Skeletal muscle tissue (tissue), 4 donors: Measurements from ENCODE around the gene CACFD1. TPM values are rescaled to one million over a fixed set of nuclear protein-coding genes. Genes with fewer than 3 reads are reported as not detected.

Experiments used
- H3K27ac ChIP-seq: one replicate; pipeline ENCODE4 v1.7.0; 2013; ENCODE audit warnings: mild to moderate bottlenecking, low read depth, low read length, inconsistent platforms
- H3K27me3 ChIP-seq, 3 donors: one replicate each; pipeline ENCODE4 v1.7.0; 2013; ENCODE audit warnings: low read length in 3 of 3; ENCODE audit not compliant: control insufficient read depth in 3 of 3, insufficient read depth in 3 of 3
- H3K36me3 ChIP-seq, 3 donors: one replicate each; pipeline ENCODE4 v1.7.0; 2013; ENCODE audit warnings: low read length in 3 of 3; ENCODE audit not compliant: control insufficient read depth in 3 of 3, insufficient read depth in 3 of 3
- H3K4me1 ChIP-seq, 3 donors: one replicate each; pipeline ENCODE4 v1.7.0; 2013; ENCODE audit warnings: low read length in 3 of 3, mild to moderate bottlenecking in 3 of 3; ENCODE audit not compliant: control insufficient read depth in 3 of 3, insufficient read depth in 3 of 3
- H3K4me3 ChIP-seq, 3 donors: one replicate each; pipeline ENCODE4 v1.7.0; 2013; ENCODE audit warnings: low read length in 3 of 3
- H3K9ac ChIP-seq, 3 donors: one replicate each; pipeline ENCODE4 v1.7.0; 2013; ENCODE audit warnings: low read length in 3 of 3, mild to moderate bottlenecking in 3 of 3, moderate library complexity in 2 of 3, low read depth in 1 of 3
- H3K9me3 ChIP-seq, 3 donors: one replicate each; pipeline ENCODE4 v1.7.0; 2013; ENCODE audit warnings: low read length in 3 of 3; ENCODE audit not compliant: control insufficient read depth in 3 of 3
- total RNA-seq: library from RNA; depleted of rRNA; stranded (reverse); fragments of >200 nt; gene quantifications from one replicate; pipeline ENCODE4 v1.2.3, GENCODE V29; 2014
- donor health status: Osteomylitis.

The CACFD1 gene
- total RNA-seq, 1 donor from 2014 or later = 4.7 TPM

DNA sequence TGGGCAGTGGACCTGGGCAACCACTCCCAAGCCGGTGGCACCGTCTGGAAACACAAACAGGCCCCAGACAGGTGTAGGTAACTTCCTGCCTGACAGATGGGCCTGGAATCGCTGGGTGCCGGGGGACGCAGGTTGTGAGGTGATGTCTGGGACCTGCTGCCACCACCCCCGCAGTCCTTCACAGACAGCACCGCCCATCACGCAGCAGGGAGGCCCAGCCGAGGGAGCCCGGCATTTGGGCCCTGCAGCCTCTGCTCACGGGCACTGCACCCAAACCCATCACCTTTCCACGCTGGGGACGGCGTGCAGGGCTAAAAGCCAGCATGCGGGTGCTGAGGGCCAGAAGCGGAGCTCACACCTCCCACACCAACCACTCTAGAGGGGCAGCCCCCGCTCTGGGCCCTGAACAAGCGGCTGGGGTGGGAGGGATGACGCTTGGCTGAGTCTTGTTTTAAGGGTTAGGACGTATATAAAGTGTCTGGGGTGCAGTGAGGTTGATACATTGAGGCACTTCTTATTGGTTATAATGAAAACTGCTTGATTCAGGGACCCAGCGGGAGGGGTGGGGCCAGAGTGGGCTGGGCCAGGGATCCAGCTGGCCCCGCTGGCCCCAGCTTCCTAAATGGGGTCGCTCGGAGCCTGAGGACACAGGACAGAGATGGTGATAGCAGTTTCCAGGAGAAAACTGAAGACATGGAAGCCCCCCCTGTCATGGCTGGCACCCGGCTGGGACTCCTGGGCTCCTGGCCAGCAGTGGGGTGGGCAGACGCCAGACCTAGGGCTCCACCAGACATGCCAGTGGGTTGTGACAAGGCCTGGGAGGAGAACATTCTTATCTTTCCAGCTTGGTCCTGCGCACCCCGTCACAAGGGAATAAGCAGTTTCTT, 53.7 kb downstream of the CACFD1 start:
- Histone ChIP-seq H3K4me3 (no peak overlapping the region), H3K4me1 (peaks cover 11 to 21% (median 15%) of the 10 kb centered on the region in 3 donors), H3K36me3 (no peaks in the 10 kb centered on the region), H3K9me3 (no peaks in the 10 kb centered on the region), H3K27me3 (peaks cover 13 to 41% (median 17%) of the 10 kb centered on the region in 3 donors), H3K27ac (no peak overlapping the region), H3K9ac (no peak overlapping the region)

DNA sequence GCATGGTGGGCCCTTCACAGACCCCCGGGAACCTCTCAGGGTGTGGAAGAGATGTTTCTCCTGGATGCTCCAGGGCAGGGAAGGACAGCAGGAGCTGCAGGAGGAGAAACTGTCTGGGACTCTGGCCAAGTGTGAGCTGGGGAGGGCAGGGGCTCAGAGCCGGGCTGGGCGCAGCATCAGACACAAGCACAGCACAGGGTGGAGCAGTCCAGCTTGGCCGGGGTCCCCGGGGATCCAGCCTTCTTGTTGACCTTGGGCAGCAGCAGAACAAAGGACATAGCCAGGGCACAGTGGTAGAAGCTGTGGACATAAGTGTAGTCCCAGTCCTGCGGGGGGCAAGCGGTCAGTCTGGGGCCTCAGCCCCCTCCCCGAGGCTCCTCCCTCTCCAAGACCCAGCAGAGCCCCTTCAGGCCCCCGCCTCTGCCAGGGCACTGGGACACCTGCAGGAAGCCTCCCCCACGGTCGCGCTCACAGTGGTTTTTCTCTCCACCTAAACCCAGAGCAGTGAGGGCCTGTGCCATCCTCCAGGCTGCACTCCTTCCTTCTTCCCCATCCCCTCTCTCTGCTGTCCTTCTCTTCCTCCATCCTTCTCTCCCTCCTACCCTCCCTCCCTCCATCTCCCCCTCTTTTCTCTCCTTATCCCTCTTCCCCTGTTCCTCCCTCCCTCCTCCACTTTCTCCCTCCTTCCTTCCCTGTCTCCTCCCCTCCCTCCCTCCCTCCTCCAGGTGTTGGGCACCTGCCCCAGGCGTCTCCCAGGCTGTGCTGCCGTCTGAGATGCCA, 54.9 kb downstream of the CACFD1 start:
- Histone ChIP-seq H3K27ac (no peak overlapping the region), H3K9me3 (no peaks in the 10 kb centered on the region), H3K9ac (no peak overlapping the region), H3K4me3 (no peak overlapping the region), H3K36me3 (no peaks in the 10 kb centered on the region), H3K4me1 (peaks cover 6 to 13% (median 10%) of the 10 kb centered on the region in 3 donors), H3K27me3 (peaks cover 8 to 32% (median 12%) of the 10 kb centered on the region in 3 donors)

DNA sequence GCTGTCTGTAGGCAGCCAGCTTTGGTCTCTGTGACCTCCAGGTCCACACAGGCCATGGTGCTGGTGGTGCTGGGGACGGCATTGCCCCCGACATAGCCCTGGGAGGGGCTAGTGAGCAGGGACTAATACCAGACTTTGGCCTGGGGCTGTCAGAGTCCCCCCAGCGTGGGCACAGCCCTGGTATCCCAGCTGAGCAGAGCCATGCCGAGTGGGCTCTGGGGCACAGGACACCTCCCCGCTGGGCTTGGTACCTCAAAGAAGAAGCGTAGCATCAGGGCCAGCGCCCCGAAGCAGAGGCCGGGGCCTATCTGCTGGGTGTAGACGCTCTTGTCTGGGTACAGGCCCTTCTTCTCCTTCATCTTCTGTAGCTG, 55.4 kb downstream of the CACFD1 start:
- Histone ChIP-seq H3K27me3 (peaks cover 8 to 27% (median 12%) of the 10 kb centered on the region in 3 donors), H3K9me3 (no peaks in the 10 kb centered on the region), H3K4me1 (peaks cover 3 to 10% (median 8%) of the 10 kb centered on the region in 3 donors), H3K27ac (no peak overlapping the region), H3K4me3 (no peak overlapping the region), H3K9ac (no peak overlapping the region), H3K36me3 (no peaks in the 10 kb centered on the region)

DNA sequence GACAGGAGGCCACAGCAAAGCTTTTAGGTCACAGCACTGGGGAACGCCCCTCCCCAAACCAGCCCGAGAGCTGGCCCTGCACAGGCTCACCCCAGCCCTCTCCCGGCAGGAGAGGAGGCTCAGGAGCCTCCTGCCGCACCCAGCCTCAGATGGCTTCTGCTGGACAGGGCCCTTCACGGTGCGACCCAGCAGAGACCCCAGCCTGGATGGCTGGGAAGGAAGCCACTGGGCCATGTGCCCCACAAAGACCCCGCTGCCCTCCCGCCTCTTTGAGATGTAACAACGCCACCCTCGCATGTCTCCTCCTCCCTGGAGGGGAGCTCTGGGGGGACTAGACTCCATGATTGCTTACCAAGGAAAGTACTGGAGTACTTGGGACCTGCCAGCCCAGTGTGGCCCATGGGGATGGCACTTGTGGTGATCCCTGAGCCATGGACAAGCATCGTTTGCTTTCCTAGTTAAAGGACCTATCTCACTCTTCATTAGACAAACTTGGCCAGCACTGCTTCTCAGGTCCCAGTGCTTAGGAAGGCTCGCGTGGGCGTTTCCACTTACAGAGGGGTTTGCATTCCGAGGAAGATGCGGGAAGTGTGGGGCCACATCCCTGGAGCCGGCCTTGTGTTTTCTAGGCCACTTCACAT, 56.0 kb downstream of the CACFD1 start:
- Histone ChIP-seq H3K27ac (no peak overlapping the region), H3K4me1 (peaks cover 3 to 10% (median 8%) of the 10 kb centered on the region in 3 donors)

DNA sequence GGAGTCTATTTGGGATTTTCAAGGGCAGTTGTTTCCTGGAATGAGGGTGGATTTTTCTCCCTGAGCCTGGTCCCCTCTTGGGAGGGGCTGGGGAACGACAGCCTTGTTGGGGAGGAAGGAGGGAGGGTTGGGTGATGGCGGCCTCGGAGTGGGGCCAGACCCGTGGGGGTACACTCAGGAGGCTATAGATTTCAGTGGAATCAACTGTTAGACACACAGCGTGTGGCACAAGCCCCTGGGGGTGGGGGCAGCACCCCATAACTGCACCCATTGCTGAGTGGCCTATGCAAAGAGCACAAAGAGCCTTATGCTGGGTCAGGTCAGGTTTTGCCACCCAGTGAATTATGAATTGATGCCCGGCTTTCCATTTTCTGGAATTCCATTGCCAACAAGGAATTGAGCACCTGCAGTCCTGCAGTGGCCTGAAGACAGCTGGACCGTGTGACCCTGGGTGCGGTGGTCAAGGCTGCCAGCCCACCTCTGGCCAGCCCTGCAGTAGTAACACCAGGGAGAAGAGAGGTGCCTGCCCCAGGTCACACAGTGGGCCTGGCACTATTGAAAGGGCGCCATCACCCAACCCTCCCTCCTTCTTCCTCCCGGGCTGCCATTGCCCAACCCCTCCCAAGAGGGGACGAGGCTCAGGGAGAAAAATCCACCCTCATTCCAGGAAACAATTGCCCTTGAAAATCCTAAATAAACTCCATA, 56.6 kb downstream of the CACFD1 start:
- Histone ChIP-seq H3K27ac (no peak overlapping the region), H3K9ac (no peak overlapping the region), H3K4me1 (peaks cover 3 to 8% (median 8%) of the 10 kb centered on the region in 3 donors), H3K27me3 (peaks cover 4 to 18% (median 12%) of the 10 kb centered on the region in 3 donors), H3K9me3 (no peaks in the 10 kb centered on the region), H3K4me3 (no peak overlapping the region), H3K36me3 (no peaks in the 10 kb centered on the region)

More for the DNA sequence above, 56.0 kb downstream of the CACFD1 start:
- no peak overlapping the region for H3K9ac ChIP-seq
- H3K36me3 ChIP-seq = no peaks in the 10 kb centered on the region
- peaks cover 8 to 24% (median 12%) of the 10 kb centered on the region in 3 donors for H3K27me3 ChIP-seq
- no peaks in the 10 kb centered on the region for H3K9me3 ChIP-seq
- no peak overlapping the region for H3K4me3 ChIP-seq

DNA sequence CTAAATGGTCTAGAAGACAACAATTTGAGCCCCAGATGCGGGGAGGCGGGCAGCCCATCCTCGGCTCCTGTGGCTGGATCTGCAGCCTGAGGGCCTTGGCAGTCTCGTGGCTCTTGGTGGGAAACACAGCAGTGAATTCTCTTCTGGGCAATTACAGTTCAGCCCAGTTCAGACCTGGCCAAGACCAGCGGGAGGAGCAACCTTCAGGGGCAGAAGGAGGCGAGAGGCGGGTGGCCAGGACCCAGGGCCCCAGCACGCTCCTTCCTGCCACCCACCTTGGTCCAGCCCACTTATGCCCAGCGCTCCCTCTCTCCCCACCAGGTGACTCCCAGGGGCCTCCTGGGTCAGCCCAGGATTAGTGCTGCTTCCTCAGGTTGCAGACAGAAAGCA, 57.2 kb downstream of the CACFD1 start:
- no peak overlapping the region for H3K9ac ChIP-seq
- H3K4me1 ChIP-seq = peaks cover 3 to 8% (median 5%) of the 10 kb centered on the region in 3 donors
- H3K27ac ChIP-seq = no peak overlapping the region
- no peaks in the 10 kb centered on the region for H3K36me3 ChIP-seq
- H3K4me3 ChIP-seq = no peak overlapping the region
- peaks cover 4 to 13% (median 7%) of the 10 kb centered on the region in 3 donors for H3K27me3 ChIP-seq
- no peaks in the 10 kb centered on the region for H3K9me3 ChIP-seq

DNA sequence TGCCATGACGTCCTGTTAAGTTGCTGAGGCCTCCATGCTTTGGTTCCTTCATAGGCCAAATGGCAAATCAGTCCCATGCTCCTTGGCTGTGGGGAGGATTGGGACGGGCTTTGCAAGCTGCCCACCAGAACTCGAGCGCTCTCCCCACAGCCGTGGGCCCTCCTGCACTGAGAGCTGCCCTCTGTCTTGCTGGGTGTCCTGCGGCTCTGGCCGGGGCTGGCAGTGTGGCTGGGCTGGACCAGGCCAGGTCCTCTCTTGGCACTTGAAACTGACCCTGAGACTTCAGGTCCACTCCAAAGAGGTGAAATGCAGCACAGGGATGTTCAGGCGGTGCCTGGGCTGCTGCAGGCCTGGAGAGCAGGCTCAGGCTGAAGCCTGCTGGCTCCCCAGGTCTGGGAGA, 57.9 kb downstream of the CACFD1 start:
- H3K4me1 ChIP-seq = peaks cover 3 to 8% (median 5%) of the 10 kb centered on the region in 3 donors

DNA sequence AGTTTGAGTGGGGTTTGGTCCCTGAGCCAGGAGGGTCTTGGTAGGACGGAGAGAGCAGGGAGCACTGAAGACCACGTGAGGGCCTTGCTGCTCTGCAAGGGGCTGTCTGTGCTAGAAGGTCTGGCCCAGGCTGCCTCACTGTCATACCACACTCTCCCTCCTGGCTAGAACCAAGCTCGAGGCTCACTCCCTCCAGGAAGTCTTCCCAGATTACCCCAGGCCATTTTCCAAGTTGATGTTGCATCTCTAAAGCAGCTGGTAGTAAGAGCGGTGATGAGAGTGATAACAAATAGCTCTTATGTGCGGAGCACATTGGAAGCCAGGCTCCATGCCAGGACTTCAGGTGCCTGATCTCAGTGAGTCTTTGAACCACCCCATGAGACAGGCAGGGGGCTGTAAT, 58.4 kb downstream of the CACFD1 start:
- no peak overlapping the region for H3K9ac ChIP-seq
- peaks cover 0 to 6% (median 4%) of the 10 kb centered on the region in 3 donors for H3K27me3 ChIP-seq
- H3K4me1 ChIP-seq = peaks cover 3 to 8% (median 5%) of the 10 kb centered on the region in 3 donors

More for the DNA sequence above, 57.9 kb downstream of the CACFD1 start:
- Histone ChIP-seq H3K27me3 (peaks cover 0 to 6% (median 4%) of the 10 kb centered on the region in 3 donors), H3K27ac (no peak overlapping the region), H3K4me3 (no peak overlapping the region), H3K9me3 (no peaks in the 10 kb centered on the region), H3K36me3 (no peaks in the 10 kb centered on the region), H3K9ac (no peak overlapping the region)

DNA sequence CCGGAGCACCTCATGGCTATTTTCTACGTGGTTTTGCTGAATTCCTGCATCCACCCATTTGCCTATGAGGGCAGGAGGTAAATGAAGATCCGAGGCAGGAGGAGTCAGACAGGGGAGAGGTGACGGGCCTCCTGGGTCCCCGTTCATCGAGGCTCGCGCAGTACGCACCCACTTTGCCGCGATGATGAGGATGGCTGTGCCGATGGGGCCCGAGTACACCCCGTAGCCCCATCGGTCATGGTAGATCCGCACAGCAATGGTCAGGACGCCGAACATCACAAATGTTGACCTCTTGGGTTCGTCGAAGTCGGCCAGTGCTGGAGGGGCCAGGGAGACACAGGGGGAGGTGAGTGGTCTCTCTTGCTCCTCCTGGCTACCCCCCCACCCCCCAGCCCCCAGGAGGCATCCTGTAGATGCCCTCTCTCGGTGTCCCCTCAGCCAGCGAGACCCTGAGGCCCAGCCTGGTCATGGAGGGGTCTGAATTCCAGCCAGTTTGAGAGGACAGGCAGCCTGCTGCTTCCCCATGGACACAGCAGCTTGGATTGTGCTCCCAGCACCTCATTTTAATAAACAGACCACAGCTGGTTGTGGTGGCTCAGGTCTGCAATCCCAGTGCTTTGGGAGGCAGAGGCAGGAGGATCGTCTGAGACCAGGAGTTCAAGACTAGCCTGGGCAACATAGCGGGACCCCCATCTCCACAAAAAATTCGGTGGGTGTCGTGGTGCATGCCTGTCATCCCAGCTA, 59.1 kb downstream of the CACFD1 start:
- Histone ChIP-seq H3K4me1 (peaks cover 3 to 5% (median 5%) of the 10 kb centered on the region in 3 donors), H3K4me3 (no peak overlapping the region), H3K27ac (no peak overlapping the region), H3K9ac (no peak overlapping the region), H3K9me3 (no peaks in the 10 kb centered on the region), H3K36me3 (no peaks in the 10 kb centered on the region), H3K27me3 (peaks cover 0 to 6% (median 4%) of the 10 kb centered on the region in 3 donors)

More for the DNA sequence above, 58.4 kb downstream of the CACFD1 start:
- Histone ChIP-seq H3K9me3 (no peaks in the 10 kb centered on the region), H3K4me3 (no peak overlapping the region), H3K36me3 (no peaks in the 10 kb centered on the region), H3K27ac (no peak overlapping the region)
